GM18909 (cell line): ENCODE data around the gene CEP72.
"Not testable (repeated sequence)": the region's sequence is repeated elsewhere in the genome, so short reads cannot be mapped to it uniquely, and the experiment has no call there.

Experiments used
- ATAC-seq: cut with Tn5 transposase; IDR thresholded peaks from one replicate; pipeline ENCODE4 v1.9.1; 2021; ENCODE audit warnings: mild to moderate bottlenecking; ENCODE audit not compliant: unreplicated experiment, poor library complexity

The CEP72 gene

GRCh38 chr5:595285-595875, 16.8 kb upstream of the CEP72 start:
- ATAC-seq: no peak

DNA sequence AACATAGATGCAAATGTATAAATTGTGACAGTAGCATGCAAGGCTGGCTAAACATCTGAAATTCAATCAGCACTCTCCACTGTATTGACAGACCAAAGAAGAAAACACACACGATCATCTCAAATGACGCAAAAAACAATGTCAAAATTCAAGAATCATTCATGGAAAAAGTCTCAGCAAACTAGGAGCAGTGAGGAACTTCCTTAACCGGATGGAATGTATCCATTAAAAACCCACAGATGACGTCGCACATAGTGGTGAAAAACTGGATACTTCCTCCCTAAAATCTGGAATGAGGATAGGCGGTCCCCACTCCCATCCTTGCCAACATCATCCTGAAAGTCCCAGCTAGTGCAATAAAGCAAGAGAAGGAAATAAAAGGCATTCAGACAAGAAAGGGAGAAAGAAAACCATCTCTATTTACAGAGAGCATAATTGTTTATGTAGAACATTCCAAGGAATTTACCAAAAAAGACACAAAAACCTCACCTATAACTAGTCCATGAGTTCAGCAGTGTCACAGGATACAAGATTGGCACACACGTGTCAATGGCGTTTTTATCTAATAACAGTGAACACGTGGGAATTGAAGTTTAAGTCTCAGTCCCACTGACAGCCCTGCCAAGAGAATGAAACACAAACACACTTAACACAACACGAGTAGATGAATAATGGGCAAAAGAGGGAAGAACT, 14.1 kb upstream of the CEP72 start:
- no peak for ATAC-seq

- ATAC-seq: no peak
Measured at GRCh38 chr5:598564-598890, 13.6 kb upstream of the CEP72 start.

- ATAC-seq: no peak
Measured at GRCh38 chr5:600886-601541, 11.1 kb upstream of the CEP72 start.

DNA sequence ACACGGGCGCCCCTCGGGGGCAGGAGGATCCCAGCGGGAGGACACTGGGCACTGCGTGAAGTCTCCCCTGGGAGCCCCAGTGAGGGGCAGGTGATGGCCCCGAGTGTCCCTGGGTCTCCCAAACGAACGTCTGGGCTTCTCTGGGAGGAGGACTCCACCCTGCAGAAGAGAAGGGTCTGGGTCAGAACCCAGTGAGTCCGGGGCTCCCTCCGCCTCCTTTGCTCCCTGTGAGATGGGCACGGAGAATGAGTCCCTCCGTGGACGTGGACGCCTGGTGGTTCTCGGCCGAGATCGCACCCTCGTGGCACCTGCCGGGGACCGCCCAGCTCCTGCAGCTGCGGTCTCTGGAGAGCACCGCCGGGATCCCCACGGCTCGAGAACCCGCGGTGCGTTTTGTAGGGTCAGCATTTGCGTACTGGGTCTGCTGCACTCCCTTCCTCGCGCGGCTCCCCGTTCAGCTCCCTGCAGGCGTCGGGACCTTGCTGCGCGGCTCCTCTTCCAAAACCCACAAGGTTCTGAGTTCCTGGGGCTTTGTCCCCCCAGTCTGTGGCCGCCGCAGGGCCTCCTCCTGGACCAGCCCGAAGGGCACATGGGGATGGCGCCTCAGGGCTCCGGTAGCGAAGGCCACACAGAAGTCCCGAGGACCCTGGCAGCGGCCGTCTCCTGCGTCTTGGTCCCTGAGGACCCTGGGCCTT, 10.2 kb upstream of the CEP72 start:
- ATAC-seq: no peak

GRCh38 chr5:602466-603035, 9.6 kb upstream of the CEP72 start:
- no peak for ATAC-seq

GRCh38 chr5:603081-603998, 8.8 kb upstream of the CEP72 start:
- ATAC-seq: no peak

DNA sequence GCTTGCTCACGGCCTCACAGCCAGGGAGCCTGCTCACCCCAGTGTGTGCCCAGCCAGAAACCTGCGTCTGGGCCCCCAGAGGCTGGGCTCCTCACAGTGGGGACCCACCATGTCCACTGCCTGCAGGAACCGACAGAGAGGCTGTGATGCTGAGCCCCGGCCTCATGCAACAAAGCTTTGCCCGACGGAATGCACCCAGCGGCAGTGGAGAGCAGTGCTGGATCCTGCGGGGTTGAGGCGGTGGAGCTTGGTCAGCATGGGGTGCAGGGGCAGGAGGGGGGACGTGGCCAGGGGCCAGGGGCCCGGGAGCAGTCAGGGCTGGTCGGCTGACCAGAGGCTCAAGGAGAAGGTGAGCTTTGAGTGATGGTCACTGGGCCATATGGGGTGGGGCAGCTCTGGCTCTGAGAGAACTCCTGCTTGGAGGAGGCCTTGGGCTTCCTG, 7.7 kb upstream of the CEP72 start:
- ATAC-seq: no peak

DNA sequence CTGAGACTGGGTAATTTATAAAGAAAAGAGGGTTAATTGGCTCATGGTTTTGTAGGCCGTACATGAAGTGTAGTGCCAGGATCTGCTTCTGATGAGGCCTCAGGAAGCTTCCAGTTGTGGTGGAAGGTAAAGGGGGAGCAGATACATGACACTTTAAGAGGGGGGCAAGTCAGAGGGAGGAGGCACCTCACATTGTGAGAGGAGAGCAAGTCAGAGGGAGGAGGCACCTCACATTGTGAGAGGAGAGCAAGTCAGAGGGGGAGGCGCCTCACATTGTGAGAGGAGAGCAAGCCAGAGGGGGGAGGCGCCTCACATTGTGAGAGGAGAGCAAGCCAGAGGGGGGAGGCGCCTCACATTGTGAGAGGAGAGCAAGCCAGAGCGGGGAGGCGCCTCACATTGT, 7.0 kb upstream of the CEP72 start:
- not testable (repeated sequence) for ATAC-seq

- no peak for ATAC-seq
Measured at GRCh38 chr5:606061-606460, 6.1 kb upstream of the CEP72 start.

DNA sequence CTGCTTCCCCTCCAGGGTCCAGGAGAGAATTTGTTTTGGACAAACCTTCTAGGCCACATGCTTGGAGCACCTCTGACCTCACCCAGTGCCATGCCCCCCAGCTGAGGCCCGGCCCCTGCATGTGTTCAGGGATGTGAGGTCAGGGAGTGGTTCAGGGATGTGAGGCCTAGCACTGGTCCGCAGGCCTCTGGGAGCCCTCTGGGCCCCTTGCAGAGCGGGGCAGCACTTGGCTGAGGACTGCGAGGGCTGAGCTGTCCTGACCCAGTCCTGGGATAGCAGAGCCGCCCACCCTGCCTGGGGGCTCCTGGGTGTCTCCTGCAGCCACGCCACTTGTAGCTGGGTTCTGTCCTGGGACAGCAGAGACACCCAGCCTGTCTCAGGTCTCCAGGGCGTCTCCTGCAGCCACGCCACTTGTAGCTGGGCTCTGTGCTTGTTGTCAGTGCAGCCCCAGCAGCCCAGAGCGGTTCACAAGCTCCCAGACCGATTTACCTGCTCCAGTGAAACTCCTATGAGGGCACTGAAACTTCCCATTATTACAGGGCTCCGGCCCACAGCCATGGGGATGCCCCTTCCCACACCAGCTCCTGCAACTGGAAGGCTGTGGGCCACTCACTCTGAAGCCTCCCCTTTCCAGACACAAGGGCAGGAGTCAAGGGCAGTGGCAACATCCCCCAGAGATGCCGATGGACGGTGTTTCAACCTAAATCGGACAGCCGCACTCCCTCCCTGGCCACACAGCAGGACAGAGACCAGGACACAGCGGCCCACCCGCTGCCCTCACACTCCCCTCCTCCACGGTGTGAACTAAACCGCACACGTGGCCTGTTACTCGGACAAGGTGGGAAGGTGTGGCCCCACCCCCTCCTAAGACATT, 5.4 kb upstream of the CEP72 start:
- no peak for ATAC-seq

DNA sequence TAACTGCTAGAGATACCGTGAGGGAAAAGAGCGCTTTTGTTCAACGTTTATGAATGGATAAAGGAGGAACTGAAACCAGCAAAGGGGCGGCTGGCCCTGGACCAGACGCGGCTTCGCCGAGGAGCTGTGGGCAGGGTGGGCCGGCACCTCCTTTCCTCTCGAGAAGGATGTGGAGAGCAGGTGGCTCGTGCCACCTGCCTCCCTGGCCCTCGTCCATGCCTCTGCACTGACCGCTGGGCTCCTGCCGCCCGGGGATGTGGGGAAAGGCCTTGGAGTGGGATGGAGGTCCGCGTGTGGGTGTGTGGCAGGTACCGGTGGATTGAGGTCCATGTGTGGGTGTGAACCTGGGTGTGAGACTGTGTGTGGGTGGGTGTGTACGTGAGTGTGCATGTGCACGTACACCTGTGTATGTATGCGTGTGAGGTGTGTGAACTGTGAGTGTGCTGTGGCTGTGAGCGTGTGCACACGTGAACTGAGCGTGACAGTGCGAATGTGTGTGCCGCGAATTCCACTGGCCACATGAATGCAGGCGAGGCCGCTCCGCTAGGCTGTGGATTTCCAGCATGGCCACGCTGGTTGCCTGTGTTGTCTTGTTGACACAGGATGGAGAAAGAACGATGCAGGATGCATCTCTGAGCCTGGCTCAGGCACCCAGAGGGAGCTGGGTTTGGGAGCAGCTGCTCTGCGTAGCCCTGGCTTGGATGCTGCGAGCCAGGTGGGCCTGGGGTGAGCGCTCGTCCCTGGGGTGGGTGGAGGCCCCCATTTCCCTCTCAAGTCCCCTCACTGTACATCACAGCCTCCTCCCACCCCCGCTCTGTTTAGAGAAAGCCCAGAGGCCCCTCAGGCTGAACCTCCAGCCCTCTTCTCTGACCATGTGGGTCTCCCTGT, 4.4 kb upstream of the CEP72 start:
- peak; percentile 68 for ATAC-seq

GRCh38 chr5:608429-609370, 3.4 kb upstream of the CEP72 start:
- ATAC-seq: no peak

- ATAC-seq: no peak
Measured at GRCh38 chr5:609506-609905, 2.6 kb upstream of the CEP72 start.

DNA sequence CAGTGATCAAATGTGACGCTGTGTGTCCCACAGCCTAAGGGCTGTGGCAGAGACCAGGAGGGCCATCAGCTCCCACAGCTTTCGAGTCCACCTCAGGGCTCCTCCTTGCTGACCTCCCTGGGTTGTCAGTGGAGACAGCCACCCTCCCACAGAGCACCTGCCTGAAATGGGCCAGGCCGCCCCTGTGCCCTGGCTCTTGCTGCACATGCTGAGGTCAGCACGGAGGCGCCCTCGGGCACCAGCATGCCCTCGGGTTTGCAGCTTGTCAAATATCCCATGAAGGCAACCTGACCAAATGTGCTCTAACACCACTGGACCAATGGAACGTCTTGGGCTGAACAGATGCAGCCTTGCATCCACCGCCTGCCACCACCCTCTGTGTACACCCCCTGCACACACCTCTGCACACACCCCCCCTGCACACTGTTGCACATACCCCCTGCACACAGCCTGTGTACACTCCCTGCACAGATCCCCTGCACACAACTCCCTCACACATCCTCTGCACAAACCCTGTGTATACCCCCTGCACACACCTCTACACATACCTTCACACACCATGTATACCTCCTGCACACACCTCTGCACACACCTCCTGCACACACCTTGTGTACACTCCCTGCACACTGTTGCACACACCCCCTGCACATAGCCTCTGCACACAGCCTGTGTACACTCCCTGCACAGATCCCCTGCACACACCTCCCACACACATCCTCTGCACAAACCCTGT, 2.0 kb upstream of the CEP72 start:
- no peak for ATAC-seq
